SK-N-SH treated with all-trans-retinoic acid at 6 μM for 48 hours (cell line): Measurements from ENCODE around the gene NCAPD2.

ENCODE experiments used
- ATAC-seq: fragments of 200-7000 bp; cut with Tn5 transposase; 3 replicates; pipeline ENCODE4 v1.9.1; 2020; ENCODE audit warnings: mild to moderate bottlenecking, moderate library complexity
- ARNTL ChIP-seq: fragments of 450-650 bp; formaldehyde crosslinking; IDR thresholded peaks from 2 replicates; pipeline ENCODE4 v1.5.0; 2020; ENCODE audit warnings: low read depth, mild to moderate bottlenecking, moderate library complexity, borderline replicate concordance
- BACH2 ChIP-seq: fragments of 250-450 bp; sonication (Bioruptor Pico); IDR thresholded peaks from 2 replicates; pipeline ENCODE4 v1.9.0; 2021; ENCODE audit warnings: mild to moderate bottlenecking, borderline replicate concordance
- CREB5 ChIP-seq: fragments of 250-450 bp; sonication (Bioruptor Pico); IDR thresholded peaks from 2 replicates; pipeline ENCODE4 v1.5.1; 2020; ENCODE audit warnings: low read depth, mild to moderate bottlenecking, moderate library complexity
- CSDC2 ChIP-seq: fragments of 250-450 bp; sonication (Bioruptor Pico); IDR thresholded peaks from 2 replicates; pipeline ENCODE4 v1.5.0; 2020; ENCODE audit warnings: mild to moderate bottlenecking, moderate library complexity
- ESRRG ChIP-seq: fragments of 250-450 bp; sonication (Bioruptor Pico); IDR thresholded peaks from 2 replicates; pipeline ENCODE4 v1.6.1; 2021; ENCODE audit warnings: mild to moderate bottlenecking
- GLIS3 ChIP-seq: fragments of 250-450 bp; sonication (Bioruptor Pico); IDR thresholded peaks from 2 replicates; pipeline ENCODE4 v1.5.0; 2020; ENCODE audit warnings: mild to moderate bottlenecking, moderate library complexity
- ISL1 ChIP-seq: fragments of 250-450 bp; sonication (Bioruptor Pico); IDR thresholded peaks from 2 replicates; pipeline ENCODE4 v2.1.2; 2022; ENCODE audit warnings: mild to moderate bottlenecking, moderate library complexity
- OSR1 ChIP-seq: fragments of 250-450 bp; sonication (Bioruptor Pico); IDR thresholded peaks from 2 replicates; pipeline ENCODE4 v1.8.0; 2022; ENCODE audit warnings: moderate library complexity, mild to moderate bottlenecking, inconsistent platforms
- PATZ1 ChIP-seq: fragments of 250-450 bp; sonication (Bioruptor Pico); IDR thresholded peaks from 2 replicates; pipeline ENCODE4 v1.8.0; 2020; ENCODE audit warnings: mild to moderate bottlenecking, moderate library complexity, borderline replicate concordance
- POU6F1 ChIP-seq: fragments of 250-450 bp; sonication (Bioruptor Pico); IDR thresholded peaks from 2 replicates; pipeline ENCODE4 v1.8.0; 2021; ENCODE audit warnings: low read depth, mild to moderate bottlenecking, moderate library complexity, borderline replicate concordance
- PPARA ChIP-seq: fragments of 250-450 bp; sonication (Bioruptor Pico); IDR thresholded peaks from 2 replicates; pipeline ENCODE4 v1.5.0; 2020; ENCODE audit warnings: mild to moderate bottlenecking, borderline replicate concordance
- RARB ChIP-seq: fragments of 250-450 bp; sonication (Bioruptor Pico); IDR thresholded peaks from 2 replicates; pipeline ENCODE4 v1.8.0; 2021; ENCODE audit warnings: mild to moderate bottlenecking, moderate library complexity
- SNAI2 ChIP-seq: fragments of 250-450 bp; sonication (Bioruptor Pico); IDR thresholded peaks from 2 replicates; pipeline ENCODE4 v1.5.0; 2020; ENCODE audit warnings: mild to moderate bottlenecking, moderate library complexity
- TCF4 ChIP-seq: fragments of 250-450 bp; sonication (Bioruptor Pico); IDR thresholded peaks from 2 replicates; pipeline ENCODE4 v1.8.0; 2021; ENCODE audit warnings: mild to moderate bottlenecking, moderate library complexity, borderline replicate concordance
- TSHZ2 ChIP-seq: fragments of 250-450 bp; sonication (Bioruptor Pico); IDR thresholded peaks from 2 replicates; pipeline ENCODE4 v1.5.0; 2020; ENCODE audit warnings: mild to moderate bottlenecking, moderate library complexity
- ZC3H10 ChIP-seq: fragments of 250-450 bp; sonication (Bioruptor Pico); IDR thresholded peaks from 2 replicates; pipeline ENCODE4 v1.5.1; 2021; ENCODE audit warnings: mild to moderate bottlenecking, moderate library complexity
- ZFP3 ChIP-seq: fragments of 250-450 bp; sonication (Bioruptor Pico); IDR thresholded peaks from 2 replicates; pipeline ENCODE4 v1.5.0; 2020; ENCODE audit warnings: mild to moderate bottlenecking, moderate library complexity
- ZFP30 ChIP-seq: fragments of 450-650 bp; formaldehyde crosslinking; IDR thresholded peaks from 2 replicates; pipeline ENCODE4 v1.5.0; 2022; ENCODE audit warnings: mild to moderate bottlenecking, moderate library complexity
- ZNF565 ChIP-seq: fragments of 450-650 bp; formaldehyde crosslinking; conservative IDR thresholded peaks from 2 replicates; pipeline ENCODE4 v1.5.0; 2020; ENCODE audit warnings: low read depth, mild to moderate bottlenecking, moderate library complexity
- ZNF70 ChIP-seq: fragments of 450-650 bp; formaldehyde crosslinking; IDR thresholded peaks from 2 replicates; pipeline ENCODE4 v1.5.0; 2020; ENCODE audit warnings: mild to moderate bottlenecking, moderate library complexity
- ZNF8 ChIP-seq: fragments of 450-650 bp; formaldehyde crosslinking; IDR thresholded peaks from 2 replicates; pipeline ENCODE4 v1.5.0; 2020; ENCODE audit warnings: mild to moderate bottlenecking, moderate library complexity
- TF ChIP-seq, protein P1 (sequence below): fragments of 250-450 bp; sonication (Bioruptor Pico); IDR thresholded peaks from 2 replicates; pipeline ENCODE4 v1.5.1; 2021; ENCODE audit warnings: mild to moderate bottlenecking, moderate library complexity

The NCAPD2 gene

DNA sequence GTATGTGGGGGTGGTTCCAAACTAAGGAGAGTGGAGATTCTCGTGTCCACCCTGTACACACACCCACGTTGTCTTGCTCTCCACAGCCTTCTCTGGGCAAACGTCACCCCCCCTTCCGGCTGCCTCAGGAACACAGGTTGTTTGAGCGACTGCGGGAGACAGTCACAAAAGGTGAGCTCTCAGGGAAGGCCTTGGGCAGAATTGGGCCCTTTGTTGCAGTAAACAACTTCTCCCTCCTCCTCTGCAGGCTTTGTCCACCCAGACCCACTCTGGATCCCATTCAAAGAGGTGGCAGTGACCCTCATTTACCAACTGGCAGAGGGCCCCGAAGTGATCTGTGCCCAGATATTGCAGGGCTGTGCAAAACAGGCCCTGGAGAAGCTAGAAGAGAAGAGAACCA lies 32.3 kb downstream of the NCAPD2 start (continued):
- no peak for TF ChIP-seq BACH2 (CRISPR knock-in tag)
- TF ChIP-seq ZFP30 (CRISPR knock-in tag) = no peak

GRCh38 chr12:6526766-6527525 lies 33.0 kb downstream of the NCAPD2 start:
- ATAC-seq = no peak
- TF ChIP-seq BACH2 (CRISPR knock-in tag) (no peak), TCF4 (CRISPR knock-in tag) (no peak), ESRRG (CRISPR knock-in tag) (no peak), ZNF565 (CRISPR knock-in tag) (no peak), ZFP3 (CRISPR knock-in tag) (no peak), ARNTL (CRISPR knock-in tag) (no peak)
- TF ChIP-seq, protein P1, sequence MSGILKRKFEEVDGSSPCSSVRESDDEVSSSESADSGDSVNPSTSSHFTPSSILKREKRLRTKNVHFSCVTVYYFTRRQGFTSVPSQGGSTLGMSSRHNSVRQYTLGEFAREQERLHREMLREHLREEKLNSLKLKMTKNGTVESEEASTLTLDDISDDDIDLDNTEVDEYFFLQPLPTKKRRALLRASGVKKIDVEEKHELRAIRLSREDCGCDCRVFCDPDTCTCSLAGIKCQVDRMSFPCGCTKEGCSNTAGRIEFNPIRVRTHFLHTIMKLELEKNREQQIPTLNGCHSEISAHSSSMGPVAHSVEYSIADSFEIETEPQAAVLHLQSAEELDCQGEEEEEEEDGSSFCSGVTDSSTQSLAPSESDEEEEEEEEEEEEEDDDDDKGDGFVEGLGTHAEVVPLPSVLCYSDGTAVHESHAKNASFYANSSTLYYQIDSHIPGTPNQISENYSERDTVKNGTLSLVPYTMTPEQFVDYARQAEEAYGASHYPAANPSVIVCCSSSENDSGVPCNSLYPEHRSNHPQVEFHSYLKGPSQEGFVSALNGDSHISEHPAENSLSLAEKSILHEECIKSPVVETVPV (CRISPR knock-in tag) = no peak
- TF ChIP-seq, all 23 proteins: peak for 0

DNA sequence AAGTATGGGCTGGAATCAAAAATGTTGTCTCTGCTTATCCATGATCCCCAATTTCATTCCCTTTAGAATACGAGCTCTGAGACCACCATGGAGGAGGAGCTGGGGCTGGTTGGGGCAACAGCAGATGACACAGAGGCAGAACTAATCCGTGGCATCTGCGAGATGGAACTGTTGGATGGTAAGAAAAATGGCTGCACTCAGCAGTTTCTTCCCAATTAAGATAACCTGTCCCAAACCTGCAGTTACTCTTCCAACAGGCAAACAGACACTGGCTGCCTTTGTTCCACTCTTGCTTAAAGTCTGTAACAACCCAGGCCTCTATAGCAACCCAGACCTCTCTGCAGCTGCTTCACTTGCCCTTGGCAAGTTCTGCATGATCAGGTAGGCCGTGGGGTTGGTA lies 33.8 kb downstream of the NCAPD2 start:
- ATAC-seq = no peak
- no peak for TF ChIP-seq ESRRG (CRISPR knock-in tag)
- TF ChIP-seq TSHZ2 = no peak
- TF ChIP-seq ARNTL (CRISPR knock-in tag) = no peak
- no peak for TF ChIP-seq GLIS3 (CRISPR knock-in tag)
- TF ChIP-seq CSDC2 = no peak
- no peak for TF ChIP-seq ZFP3 (CRISPR knock-in tag)
- TF ChIP-seq RARB (CRISPR knock-in tag) = no peak
- no peak for TF ChIP-seq ZFP30 (CRISPR knock-in tag)
- no peak for TF ChIP-seq ZC3H10 (CRISPR knock-in tag)
- TF ChIP-seq ZNF8 = no peak
- TF ChIP-seq POU6F1 (CRISPR knock-in tag) = no peak
- TF ChIP-seq BACH2 (CRISPR knock-in tag) = no peak
- no peak for TF ChIP-seq ZNF70 (CRISPR knock-in tag)
- TF ChIP-seq ISL1 (CRISPR knock-in tag) = no peak
- TF ChIP-seq OSR1 (CRISPR knock-in tag) = no peak
- TF ChIP-seq PPARA (CRISPR knock-in tag) = no peak
- TF ChIP-seq CREB5 (CRISPR knock-in tag) = no peak
- TF ChIP-seq PATZ1 = no peak
- no peak for TF ChIP-seq SNAI2 (CRISPR knock-in tag)
